SK-N-SH (cell line): ENCODE results near the gene ZCCHC2. TPM values are rescaled to one million over a fixed set of nuclear protein-coding genes. Genes with fewer than 3 reads are reported as not detected.

Experiments
- CTCF ChIA-PET: fragments of 300-600, 350-600 bp; formaldehyde crosslinking; extraction: SDS; loops from one replicate; lab custom pipeline; 2021; lab: Yijun Ruan, JAX
- POLR2A ChIA-PET: fragments of 350-600 bp; sonication (Branson Sonifier 250); formaldehyde crosslinking; extraction: SDS; loops from one replicate; lab custom pipeline; 2020; ENCODE audit warnings: antibody characterized with exemption, inconsistent platforms; lab: Yijun Ruan, JAX
- DNase-seq: peaks from one replicate; pipeline ENCODE4 v3.0.0; 2012
- H2AFZ ChIP-seq: fragments of 200-600 bp; sonication (generic); 2 replicates; pipeline ENCODE4 v1.8.1; 2016; ENCODE audit warnings: antibody characterized with exemption, mild to moderate bottlenecking, low read depth
- H3F3A ChIP-seq: fragments of 200-600 bp; sonication (generic); replicated peaks from 2 replicates; pipeline ENCODE3; 2016; ENCODE audit warnings: antibody characterized with exemption, mild to moderate bottlenecking; ENCODE audit not compliant: insufficient read depth
- H3K27ac ChIP-seq, 2 experiments: fragments of 200-500 bp in 1 of 2; fragments of 200-600 bp in 1 of 2; sonication (Bioruptor generic) in 1 of 2; sonication (generic), shearing (Covaris generic) in 1 of 2; 2 replicates each; pipeline versions ENCODE4 v1.5.1 to v1.6.1; 2014 to 2016; ENCODE audit warnings: low read depth in 2 of 2, inconsistent platforms in 1 of 2, low read length in 1 of 2, mild to moderate bottlenecking in 1 of 2, mixed read lengths in 1 of 2
- H3K27me3 ChIP-seq: fragments of 200-600 bp; sonication (generic), shearing (Covaris generic); 2 replicates; pipeline ENCODE4 v1.6.1; 2016; ENCODE audit warnings: mixed run types; ENCODE audit not compliant: insufficient read depth
- H3K36me3 ChIP-seq, 2 experiments: fragments of 200-500 bp in 1 of 2; fragments of 200-600 bp in 1 of 2; sonication (Bioruptor generic) in 1 of 2; sonication (generic) in 1 of 2; replicated peaks in 1 of 2; 2 replicates each; pipeline versions ENCODE3 to v1.5.1; 2014 to 2016; ENCODE audit warnings: low read length in 1 of 2, mild to moderate bottlenecking in 1 of 2; ENCODE audit not compliant: insufficient read depth in 2 of 2, control insufficient read depth in 1 of 2
- H3K4me1 ChIP-seq, 2 experiments: fragments of 200-500 bp in 1 of 2; fragments of 200-600 bp in 1 of 2; sonication (Bioruptor generic) in 1 of 2; sonication (generic), shearing (Covaris generic) in 1 of 2; 2 replicates each; pipeline versions ENCODE4 v1.5.1 to v1.6.1; 2014 to 2016; ENCODE audit warnings: low read depth in 1 of 2, low read length in 1 of 2, mixed run types in 1 of 2; ENCODE audit not compliant: insufficient read depth in 2 of 2, control insufficient read depth in 1 of 2
- H3K4me2 ChIP-seq: fragments of 200-600 bp; sonication (generic), shearing (Covaris generic); 2 replicates; pipeline ENCODE4 v1.6.1; 2017; ENCODE audit warnings: mixed run types
- H3K4me3 ChIP-seq, 2 experiments: fragments of 200-500 bp in 1 of 2; fragments of 200-600 bp in 1 of 2; sonication (Bioruptor generic) in 1 of 2; sonication (generic), shearing (Covaris generic) in 1 of 2; 2 replicates each; pipeline versions ENCODE4 v1.5.1 to v1.8.1; 2014 to 2016; ENCODE audit warnings: low read depth in 2 of 2, inconsistent platforms in 1 of 2, low read length in 1 of 2, mild to moderate bottlenecking in 1 of 2, mixed read lengths in 1 of 2, moderate library complexity in 1 of 2
- H3K79me2 ChIP-seq: fragments of 200-600 bp; sonication (generic); 2 replicates; pipeline ENCODE4 v1.8.1; 2017; ENCODE audit warnings: mild to moderate bottlenecking; ENCODE audit not compliant: insufficient read depth
- H3K9ac ChIP-seq: fragments of 200-600 bp; sonication (generic); 2 replicates; pipeline ENCODE4 v1.6.1; 2017; ENCODE audit warnings: mixed run types
- H3K9me2 ChIP-seq: fragments of 200-600 bp; sonication (generic); 2 replicates; pipeline ENCODE4 v1.6.1; 2017; ENCODE audit warnings: mixed run types
- H3K9me3 ChIP-seq: fragments of 200-600 bp; sonication (generic); 2 replicates; pipeline ENCODE4 v1.6.1; 2017; ENCODE audit warnings: mixed run types, mild to moderate bottlenecking, moderate library complexity
- H4K20me1 ChIP-seq: fragments of 200-600 bp; sonication (generic); 2 replicates; pipeline ENCODE4 v1.6.1; 2017; ENCODE audit warnings: mild to moderate bottlenecking, mixed run types; ENCODE audit not compliant: insufficient read depth
- ELF1 ChIP-seq: IDR thresholded peaks from 2 replicates; pipeline ENCODE4 v1.4.0; 2012
- EP300 ChIP-seq, 2 experiments: IDR thresholded peaks; 2 replicates each; pipeline versions ENCODE4 v1.4.0 to v1.6.1; 2012; ENCODE audit warnings: borderline replicate concordance in 1 of 2, low read depth in 1 of 2, low read length in 1 of 2
- FOSL2 ChIP-seq: IDR thresholded peaks from 2 replicates; pipeline ENCODE4 v1.4.0; 2012; ENCODE audit warnings: low read depth, mild to moderate bottlenecking, moderate library complexity, borderline replicate concordance
- GATA2 ChIP-seq: sonication (generic); formaldehyde crosslinking; IDR thresholded peaks from 2 replicates; pipeline ENCODE4 v1.5.0; 2020; ENCODE audit warnings: mild to moderate bottlenecking, missing genetic modification reagents
- JUND ChIP-seq: IDR thresholded peaks from 2 replicates; pipeline ENCODE4 v1.4.0; 2012
- MXI1 ChIP-seq: IDR thresholded peaks from 2 replicates; pipeline ENCODE4 v1.6.1; 2012; ENCODE audit warnings: mild to moderate bottlenecking, low read depth, low read length, improper control_type of control experiment
- NRF1 ChIP-seq: IDR thresholded peaks from 2 replicates; pipeline ENCODE4 v1.6.1; 2012; ENCODE audit warnings: low read depth, mild to moderate bottlenecking, low read length
- POLR2AphosphoS5 ChIP-seq: IDR thresholded peaks from 2 replicates; pipeline ENCODE4 v1.6.1; 2012; ENCODE audit warnings: low read depth, low read length
- SMC3 ChIP-seq: IDR thresholded peaks from 2 replicates; pipeline ENCODE4 v1.6.1; 2012; ENCODE audit warnings: low read depth, low read length, improper control_type of control experiment
- TAF1 ChIP-seq: IDR thresholded peaks from 2 replicates; pipeline ENCODE4 v1.6.1; 2012; ENCODE audit warnings: low read depth, mild to moderate bottlenecking, low read length, moderate library complexity, borderline replicate concordance
- TCF12 ChIP-seq: IDR thresholded peaks from 2 replicates; pipeline ENCODE4 v1.4.0; 2012
- TEAD4 ChIP-seq: IDR thresholded peaks from 2 replicates; pipeline ENCODE4 v1.4.0; 2012; ENCODE audit warnings: mild to moderate bottlenecking, borderline replicate concordance; ENCODE audit not compliant: insufficient read depth
- YY1 ChIP-seq: IDR thresholded peaks from 2 replicates; pipeline ENCODE4 v1.4.0; 2012; ENCODE audit warnings: low read depth, mild to moderate bottlenecking
- WGBS: methylation state at CpG from one replicate; pipeline ENCODE4 v1.1.6; 2017; ENCODE audit warnings: low lambda C conversion rate; 5-methylcytosine and 5-hydroxymethylcytosine counted together
- polyA plus RNA-seq, 3 experiments: library from polyadenylated mRNA; depleted of rRNA; stranded (reverse); fragments of >200 nt; gene quantifications; 2 replicates each; pipeline ENCODE4 v1.2.3, GENCODE V29; 2012
- TF ChIP-seq, protein P1 (sequence below): IDR thresholded peaks from 2 replicates; pipeline ENCODE4 v1.6.1; 2012; ENCODE audit warnings: mild to moderate bottlenecking, low read depth, low read length, moderate library complexity
- TF ChIP-seq, protein P2 (sequence below): fragments of 200-600 bp; sonication (generic); IDR thresholded peaks from 2 replicates; pipeline ENCODE4 v1.6.1; 2017; ENCODE audit warnings: antibody characterized with exemption, mild to moderate bottlenecking, moderate library complexity
- TF ChIP-seq, protein P3 (sequence below): fragments of 150-350 bp; IDR thresholded peaks from 2 replicates; pipeline ENCODE4 v1.6.1; 2017; ENCODE audit warnings: antibody characterized with exemption, low read length, low read depth, borderline replicate concordance
- TF ChIP-seq, protein P4 (sequence below): fragments of 150-350 bp; IDR thresholded peaks from 2 replicates; pipeline ENCODE4 v1.6.1; 2016; ENCODE audit warnings: mild to moderate bottlenecking, low read depth, low read length
- TF ChIP-seq, protein P5 (sequence below): IDR thresholded peaks from 2 replicates; pipeline ENCODE4; 2012

Gene ZCCHC2
- polyA plus RNA-seq, 1 of the 3 experiments (the other 2 are of a cell fraction), result 7.3 TPM

DNA sequence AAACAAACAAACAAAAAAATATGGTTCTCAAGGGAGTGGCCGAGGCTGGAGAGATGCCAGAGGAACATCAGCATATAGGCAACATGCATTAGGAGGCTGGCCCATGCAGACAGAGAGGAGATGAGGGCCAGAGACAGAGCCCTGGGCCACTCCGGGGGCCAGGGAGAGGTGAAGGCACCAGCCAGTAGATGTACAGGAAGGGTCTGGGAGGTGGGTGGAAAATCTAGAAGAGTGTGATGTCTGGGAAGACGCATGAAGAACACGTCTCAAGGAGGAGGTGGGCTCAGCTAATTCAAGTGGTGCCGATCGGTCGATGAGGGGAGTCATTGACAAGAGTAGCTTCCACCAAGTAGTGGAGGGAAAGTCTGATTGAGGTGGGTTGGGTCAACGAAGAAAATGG, 79.9 kb downstream of the ZCCHC2 start:
- WGBS, result 58% methylated on average over 8 of the region's 8 CpGs
- H3K36me3 ChIP-seq, result no peaks in the 10 kb centered on the region
- no peaks in the 10 kb centered on the region for H3K9me3 ChIP-seq
- no peaks in the 10 kb centered on the region for H3K9me2 ChIP-seq
- POLR2A ChIA-PET, result no interaction called here
- H3K4me1 ChIP-seq, result no peaks in the 10 kb centered on the region
- H3K9ac ChIP-seq, result no peak overlapping the region
- no peak for DNase-seq
- H4K20me1 ChIP-seq, result no peaks in the 10 kb centered on the region
- no peaks in the 10 kb centered on the region; the same call in 1 of the 2 replicates for H3K27me3 ChIP-seq
- no peak overlapping the region for H3K4me3 ChIP-seq
- CTCF ChIA-PET, result interaction anchor here (0.7 to 1.7 kb wide), 3 partner anchors 17 to 112 kb away, joined by 3 to 10 read pairs (median 3); no protein-coding TSS in a partner anchor
- no peak overlapping the region for H3K27ac ChIP-seq
- no peak overlapping the region for H3K4me2 ChIP-seq
- TF ChIP-seq TAF1 (no peak), EP300 (IDR thresholded peaks at IDR 0.05; ENCODE audit: borderline replicate concordance in 1 of 2, low read depth in 1 of 2, low read length in 1 of 2) (no peak), SMC3 (no peak), GATA2 (CRISPR knock-in tag) (no peak), YY1 (no peak), FOSL2 (no peak), POLR2AphosphoS5 (no peak), NRF1 (no peak), MXI1 (no peak), TCF12 (no peak), JUND (no peak), ELF1 (no peak), TEAD4 (no peak)
- TF ChIP-seq, protein P1, sequence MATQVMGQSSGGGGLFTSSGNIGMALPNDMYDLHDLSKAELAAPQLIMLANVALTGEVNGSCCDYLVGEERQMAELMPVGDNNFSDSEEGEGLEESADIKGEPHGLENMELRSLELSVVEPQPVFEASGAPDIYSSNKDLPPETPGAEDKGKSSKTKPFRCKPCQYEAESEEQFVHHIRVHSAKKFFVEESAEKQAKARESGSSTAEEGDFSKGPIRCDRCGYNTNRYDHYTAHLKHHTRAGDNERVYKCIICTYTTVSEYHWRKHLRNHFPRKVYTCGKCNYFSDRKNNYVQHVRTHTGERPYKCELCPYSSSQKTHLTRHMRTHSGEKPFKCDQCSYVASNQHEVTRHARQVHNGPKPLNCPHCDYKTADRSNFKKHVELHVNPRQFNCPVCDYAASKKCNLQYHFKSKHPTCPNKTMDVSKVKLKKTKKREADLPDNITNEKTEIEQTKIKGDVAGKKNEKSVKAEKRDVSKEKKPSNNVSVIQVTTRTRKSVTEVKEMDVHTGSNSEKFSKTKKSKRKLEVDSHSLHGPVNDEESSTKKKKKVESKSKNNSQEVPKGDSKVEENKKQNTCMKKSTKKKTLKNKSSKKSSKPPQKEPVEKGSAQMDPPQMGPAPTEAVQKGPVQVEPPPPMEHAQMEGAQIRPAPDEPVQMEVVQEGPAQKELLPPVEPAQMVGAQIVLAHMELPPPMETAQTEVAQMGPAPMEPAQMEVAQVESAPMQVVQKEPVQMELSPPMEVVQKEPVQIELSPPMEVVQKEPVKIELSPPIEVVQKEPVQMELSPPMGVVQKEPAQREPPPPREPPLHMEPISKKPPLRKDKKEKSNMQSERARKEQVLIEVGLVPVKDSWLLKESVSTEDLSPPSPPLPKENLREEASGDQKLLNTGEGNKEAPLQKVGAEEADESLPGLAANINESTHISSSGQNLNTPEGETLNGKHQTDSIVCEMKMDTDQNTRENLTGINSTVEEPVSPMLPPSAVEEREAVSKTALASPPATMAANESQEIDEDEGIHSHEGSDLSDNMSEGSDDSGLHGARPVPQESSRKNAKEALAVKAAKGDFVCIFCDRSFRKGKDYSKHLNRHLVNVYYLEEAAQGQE, result no peak
- TF ChIP-seq, protein P2, sequence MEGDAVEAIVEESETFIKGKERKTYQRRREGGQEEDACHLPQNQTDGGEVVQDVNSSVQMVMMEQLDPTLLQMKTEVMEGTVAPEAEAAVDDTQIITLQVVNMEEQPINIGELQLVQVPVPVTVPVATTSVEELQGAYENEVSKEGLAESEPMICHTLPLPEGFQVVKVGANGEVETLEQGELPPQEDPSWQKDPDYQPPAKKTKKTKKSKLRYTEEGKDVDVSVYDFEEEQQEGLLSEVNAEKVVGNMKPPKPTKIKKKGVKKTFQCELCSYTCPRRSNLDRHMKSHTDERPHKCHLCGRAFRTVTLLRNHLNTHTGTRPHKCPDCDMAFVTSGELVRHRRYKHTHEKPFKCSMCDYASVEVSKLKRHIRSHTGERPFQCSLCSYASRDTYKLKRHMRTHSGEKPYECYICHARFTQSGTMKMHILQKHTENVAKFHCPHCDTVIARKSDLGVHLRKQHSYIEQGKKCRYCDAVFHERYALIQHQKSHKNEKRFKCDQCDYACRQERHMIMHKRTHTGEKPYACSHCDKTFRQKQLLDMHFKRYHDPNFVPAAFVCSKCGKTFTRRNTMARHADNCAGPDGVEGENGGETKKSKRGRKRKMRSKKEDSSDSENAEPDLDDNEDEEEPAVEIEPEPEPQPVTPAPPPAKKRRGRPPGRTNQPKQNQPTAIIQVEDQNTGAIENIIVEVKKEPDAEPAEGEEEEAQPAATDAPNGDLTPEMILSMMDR, result no peak
- TF ChIP-seq, protein P3, sequence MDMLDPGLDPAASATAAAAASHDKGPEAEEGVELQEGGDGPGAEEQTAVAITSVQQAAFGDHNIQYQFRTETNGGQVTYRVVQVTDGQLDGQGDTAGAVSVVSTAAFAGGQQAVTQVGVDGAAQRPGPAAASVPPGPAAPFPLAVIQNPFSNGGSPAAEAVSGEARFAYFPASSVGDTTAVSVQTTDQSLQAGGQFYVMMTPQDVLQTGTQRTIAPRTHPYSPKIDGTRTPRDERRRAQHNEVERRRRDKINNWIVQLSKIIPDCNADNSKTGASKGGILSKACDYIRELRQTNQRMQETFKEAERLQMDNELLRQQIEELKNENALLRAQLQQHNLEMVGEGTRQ, result no peak
- TF ChIP-seq, protein P4, sequence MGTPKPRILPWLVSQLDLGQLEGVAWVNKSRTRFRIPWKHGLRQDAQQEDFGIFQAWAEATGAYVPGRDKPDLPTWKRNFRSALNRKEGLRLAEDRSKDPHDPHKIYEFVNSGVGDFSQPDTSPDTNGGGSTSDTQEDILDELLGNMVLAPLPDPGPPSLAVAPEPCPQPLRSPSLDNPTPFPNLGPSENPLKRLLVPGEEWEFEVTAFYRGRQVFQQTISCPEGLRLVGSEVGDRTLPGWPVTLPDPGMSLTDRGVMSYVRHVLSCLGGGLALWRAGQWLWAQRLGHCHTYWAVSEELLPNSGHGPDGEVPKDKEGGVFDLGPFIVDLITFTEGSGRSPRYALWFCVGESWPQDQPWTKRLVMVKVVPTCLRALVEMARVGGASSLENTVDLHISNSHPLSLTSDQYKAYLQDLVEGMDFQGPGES, result no peak
- TF ChIP-seq, protein P5, sequence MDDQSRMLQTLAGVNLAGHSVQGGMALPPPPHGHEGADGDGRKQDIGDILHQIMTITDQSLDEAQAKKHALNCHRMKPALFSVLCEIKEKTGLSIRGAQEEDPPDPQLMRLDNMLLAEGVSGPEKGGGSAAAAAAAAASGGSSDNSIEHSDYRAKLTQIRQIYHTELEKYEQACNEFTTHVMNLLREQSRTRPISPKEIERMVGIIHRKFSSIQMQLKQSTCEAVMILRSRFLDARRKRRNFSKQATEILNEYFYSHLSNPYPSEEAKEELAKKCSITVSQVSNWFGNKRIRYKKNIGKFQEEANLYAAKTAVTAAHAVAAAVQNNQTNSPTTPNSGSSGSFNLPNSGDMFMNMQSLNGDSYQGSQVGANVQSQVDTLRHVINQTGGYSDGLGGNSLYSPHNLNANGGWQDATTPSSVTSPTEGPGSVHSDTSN, result no peak
- H3K79me2 ChIP-seq, result no peaks in the 10 kb centered on the region
- H3F3A ChIP-seq, result no peaks in the 10 kb centered on the region
- H2AFZ ChIP-seq, result no peak overlapping the region
